Measurements from ENCODE around the gene UBASH3B.

- TF ChIP-seq CTCF (IDR thresholded peaks at IDR 0.05; ENCODE audit: insufficient read depth, low read length) (no peak), POLR2AphosphoS5 (IDR thresholded peaks at IDR 0.05; ENCODE audit: low read depth) (no peak)
Observed at GRCh38 chr11:122745111-122745510, 89.6 kb downstream of the UBASH3B start.

Data from HL-60 (cell line).